Panc1 (cell line): ENCODE data around the gene STARD8. TPM values are rescaled to one million over a fixed set of nuclear protein-coding genes. Genes with fewer than 3 reads are reported as not detected.

ENCODE experiments used
- ATAC-seq: fragments of 200-7000 bp; cut with Tn5 transposase; 2 replicates; pipeline ENCODE4 v1.9.1; 2020; ENCODE audit warnings: mild to moderate bottlenecking, moderate library complexity
- BruUV-seq: library from RNA; stranded (reverse); fragments of 400-500 nt; replicated peaks from 2 replicates; lab custom pipeline; 2021; lab: Mats Ljungman, UMichigan
- CTCF ChIA-PET: fragments of 300-600 bp; sonication (Branson Sonifier 250); formaldehyde crosslinking; loops from one replicate; lab custom pipeline; 2022; ENCODE audit warnings: antibody characterized with exemption; lab: Charles Lee
- POLR2A ChIA-PET: fragments of 300-600 bp; sonication (Branson Sonifier 250); formaldehyde crosslinking; loops from one replicate; lab custom pipeline; 2022; ENCODE audit warnings: antibody characterized with exemption; lab: Charles Lee
- DNase-seq: peaks from one replicate; pipeline ENCODE4 v3.0.0-alpha.2; 2010; ENCODE audit warnings: low read depth, low spot score
- H3K27ac ChIP-seq: 2 replicates; pipeline ENCODE4 v1.5.1; 2011; ENCODE audit warnings: mild to moderate bottlenecking, low read length, inconsistent platforms
- H3K27me3 ChIP-seq: fragments of 200-500 bp; sonication (Bioruptor generic); 2 replicates; pipeline ENCODE4 v1.6.0; 2014; ENCODE audit warnings: low read length, inconsistent platforms; ENCODE audit not compliant: control insufficient read depth, insufficient read depth
- H3K36me3 ChIP-seq: fragments of 200-500 bp; sonication (Bioruptor generic); 2 replicates; pipeline ENCODE4 v1.5.1; 2014; ENCODE audit warnings: inconsistent platforms, mild to moderate bottlenecking, low read length, moderate library complexity; ENCODE audit not compliant: control insufficient read depth, insufficient read depth
- H3K4me1 ChIP-seq: 2 replicates; pipeline ENCODE4 v1.5.1; 2011; ENCODE audit warnings: inconsistent platforms, mild to moderate bottlenecking, low read length, moderate library complexity; ENCODE audit not compliant: control insufficient read depth, insufficient read depth
- H3K4me3 ChIP-seq, 2 experiments: 2 replicates each; pipeline ENCODE4 v1.5.1; 2011 to 2012; ENCODE audit warnings: low read depth in 2 of 2, low read length in 2 of 2, mild to moderate bottlenecking in 2 of 2, inconsistent platforms in 1 of 2, moderate library complexity in 1 of 2
- H3K9me3 ChIP-seq: fragments of 200-500 bp; sonication (Bioruptor generic); 2 replicates; pipeline ENCODE4 v1.5.1; 2014; ENCODE audit warnings: low read depth, mild to moderate bottlenecking, inconsistent platforms, low read length, moderate library complexity; ENCODE audit not compliant: control insufficient read depth, insufficient read depth
- POLR2AphosphoS5 ChIP-seq: IDR thresholded peaks from 2 replicates; pipeline ENCODE4 v1.6.1; 2012; ENCODE audit warnings: mild to moderate bottlenecking, low read depth, low read length, moderate library complexity
- SIN3A ChIP-seq: IDR thresholded peaks from 2 replicates; pipeline ENCODE4 v1.6.1; 2012; ENCODE audit warnings: low read depth, mild to moderate bottlenecking, low read length, moderate library complexity, borderline replicate concordance; ENCODE audit not compliant: insufficient read depth
- TCF7L2 ChIP-seq: IDR thresholded peaks from 2 replicates; pipeline ENCODE4 v1.6.1; 2011; ENCODE audit warnings: mild to moderate bottlenecking, low read depth, low read length, inconsistent platforms
- in situ Hi-C: cut with HindIII; loops from 2 replicates; pipeline ENCODE4 v1.10.0; 2016; ENCODE audit warnings: low sequenced_read_pairs, low pct_unique_long_range_greater_than_20kb
- intact Hi-C: fragments of 100-400 bp; cut with micrococcal nuclease; formaldehyde crosslinking; loops from one replicate; pipeline ENCODE4 v1.10.0; 2022; ENCODE audit not compliant: unreplicated experiment
- total RNA-seq: library from RNA; stranded (reverse); gene quantifications from one replicate; pipeline ENCODE4 v1.2.1, GENCODE V29; 2021; ENCODE audit not compliant: unreplicated experiment
- TF ChIP-seq, protein P1 (sequence below): fragments of 450-650 bp; IDR thresholded peaks from 2 replicates; pipeline ENCODE4 v1.5.1; 2017; ENCODE audit warnings: mild to moderate bottlenecking
- TF ChIP-seq, protein P2 (sequence below), 2 experiments: IDR thresholded peaks; 2 replicates each; pipeline ENCODE4 v1.6.1; 2011 to 2012; ENCODE audit warnings: low read depth in 2 of 2, control low read depth in 1 of 2, low read length in 1 of 2, mild to moderate bottlenecking in 1 of 2, moderate library complexity in 1 of 2; ENCODE audit not compliant: insufficient read depth in 1 of 2

STARD8 gene
- total RNA-seq, 1 experiment from 2014 or later: 4.6 TPM

DNA sequence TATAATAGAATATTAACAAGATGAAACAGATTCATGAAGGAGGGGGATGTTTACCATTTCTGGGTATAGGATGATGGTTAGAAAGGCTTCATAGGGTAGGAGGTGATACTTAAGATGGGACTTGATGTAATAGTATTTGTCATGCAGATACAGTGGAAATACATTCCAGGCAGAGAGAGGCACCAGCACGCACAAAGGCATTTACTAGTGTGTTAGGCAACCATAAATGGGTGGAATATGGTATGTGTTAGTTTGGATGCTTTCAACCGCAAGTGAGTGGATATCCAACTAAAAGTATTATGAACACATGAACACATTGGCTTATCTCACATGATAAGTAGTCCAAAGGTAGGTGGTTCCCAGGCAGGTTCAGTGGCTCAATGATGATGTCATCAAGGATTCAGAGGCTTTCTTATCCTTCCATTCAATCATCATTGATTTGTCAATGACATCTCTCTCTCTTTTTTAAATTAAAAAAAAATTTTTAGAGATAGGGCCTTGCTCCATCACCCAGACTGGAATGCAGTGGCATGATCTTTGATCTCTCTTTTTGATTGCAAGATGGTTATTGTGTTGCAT is 12.7 kb upstream of the STARD8 start:
- CTCF ChIA-PET: no interaction called here
- no peak for ATAC-seq
- Histone ChIP-seq H3K9me3 (no peaks in the 10 kb centered on the region), H3K27me3 (no peaks in the 10 kb centered on the region), H3K36me3 (no peaks in the 10 kb centered on the region), H3K4me1 (no peaks in the 10 kb centered on the region), H3K4me3 (no peak overlapping the region), H3K27ac (no peak overlapping the region)
- POLR2A ChIA-PET: no interaction called here
- BruUV-seq: no TSS peak
- in situ Hi-C loops: no loop called here
- intact Hi-C loops: no loop called here
- DNase-seq: no peak
- TF ChIP-seq SIN3A: no peak
- TF ChIP-seq, protein P1, sequence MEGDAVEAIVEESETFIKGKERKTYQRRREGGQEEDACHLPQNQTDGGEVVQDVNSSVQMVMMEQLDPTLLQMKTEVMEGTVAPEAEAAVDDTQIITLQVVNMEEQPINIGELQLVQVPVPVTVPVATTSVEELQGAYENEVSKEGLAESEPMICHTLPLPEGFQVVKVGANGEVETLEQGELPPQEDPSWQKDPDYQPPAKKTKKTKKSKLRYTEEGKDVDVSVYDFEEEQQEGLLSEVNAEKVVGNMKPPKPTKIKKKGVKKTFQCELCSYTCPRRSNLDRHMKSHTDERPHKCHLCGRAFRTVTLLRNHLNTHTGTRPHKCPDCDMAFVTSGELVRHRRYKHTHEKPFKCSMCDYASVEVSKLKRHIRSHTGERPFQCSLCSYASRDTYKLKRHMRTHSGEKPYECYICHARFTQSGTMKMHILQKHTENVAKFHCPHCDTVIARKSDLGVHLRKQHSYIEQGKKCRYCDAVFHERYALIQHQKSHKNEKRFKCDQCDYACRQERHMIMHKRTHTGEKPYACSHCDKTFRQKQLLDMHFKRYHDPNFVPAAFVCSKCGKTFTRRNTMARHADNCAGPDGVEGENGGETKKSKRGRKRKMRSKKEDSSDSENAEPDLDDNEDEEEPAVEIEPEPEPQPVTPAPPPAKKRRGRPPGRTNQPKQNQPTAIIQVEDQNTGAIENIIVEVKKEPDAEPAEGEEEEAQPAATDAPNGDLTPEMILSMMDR: no peak

DNA sequence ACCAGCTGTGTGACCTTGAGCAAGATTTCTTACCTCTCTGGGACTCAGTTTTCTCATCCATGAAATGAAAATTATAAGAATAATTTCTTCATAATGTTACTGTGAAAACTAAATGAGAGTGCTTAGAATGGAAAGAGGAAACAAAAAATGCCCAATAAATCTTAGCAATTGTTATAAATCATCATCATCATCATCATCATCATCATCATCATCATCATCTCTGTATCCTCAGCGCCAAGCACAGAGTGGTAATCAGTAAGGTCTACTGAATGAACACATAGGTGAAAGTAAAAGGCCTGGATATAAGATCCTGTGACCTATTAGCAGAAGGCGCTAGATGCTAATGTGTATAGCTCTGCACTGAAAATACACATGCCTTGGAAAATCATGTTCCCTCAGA is 6.8 kb upstream of the STARD8 start:
- Histone ChIP-seq H3K27me3 (no peaks in the 10 kb centered on the region), H3K27ac (no peak overlapping the region), H3K4me3 (no peak overlapping the region), H3K9me3 (no peaks in the 10 kb centered on the region), H3K36me3 (no peaks in the 10 kb centered on the region), H3K4me1 (no peaks in the 10 kb centered on the region; the same call in 1 of the 2 replicates)
- ATAC-seq (no peak), DNase-seq (no peak)
- CTCF ChIA-PET: interaction anchor here (0.6 kb wide), 1 partner anchor 168 kb away, joined by 3 read pairs; no protein-coding TSS in a partner anchor
- in situ Hi-C loops (no loop called here), intact Hi-C loops (no loop called here)
- POLR2A ChIA-PET: no interaction called here
- TF ChIP-seq SIN3A (no peak), TCF7L2 (no peak), POLR2AphosphoS5 (no peak)
- TF ChIP-seq, protein P2, sequence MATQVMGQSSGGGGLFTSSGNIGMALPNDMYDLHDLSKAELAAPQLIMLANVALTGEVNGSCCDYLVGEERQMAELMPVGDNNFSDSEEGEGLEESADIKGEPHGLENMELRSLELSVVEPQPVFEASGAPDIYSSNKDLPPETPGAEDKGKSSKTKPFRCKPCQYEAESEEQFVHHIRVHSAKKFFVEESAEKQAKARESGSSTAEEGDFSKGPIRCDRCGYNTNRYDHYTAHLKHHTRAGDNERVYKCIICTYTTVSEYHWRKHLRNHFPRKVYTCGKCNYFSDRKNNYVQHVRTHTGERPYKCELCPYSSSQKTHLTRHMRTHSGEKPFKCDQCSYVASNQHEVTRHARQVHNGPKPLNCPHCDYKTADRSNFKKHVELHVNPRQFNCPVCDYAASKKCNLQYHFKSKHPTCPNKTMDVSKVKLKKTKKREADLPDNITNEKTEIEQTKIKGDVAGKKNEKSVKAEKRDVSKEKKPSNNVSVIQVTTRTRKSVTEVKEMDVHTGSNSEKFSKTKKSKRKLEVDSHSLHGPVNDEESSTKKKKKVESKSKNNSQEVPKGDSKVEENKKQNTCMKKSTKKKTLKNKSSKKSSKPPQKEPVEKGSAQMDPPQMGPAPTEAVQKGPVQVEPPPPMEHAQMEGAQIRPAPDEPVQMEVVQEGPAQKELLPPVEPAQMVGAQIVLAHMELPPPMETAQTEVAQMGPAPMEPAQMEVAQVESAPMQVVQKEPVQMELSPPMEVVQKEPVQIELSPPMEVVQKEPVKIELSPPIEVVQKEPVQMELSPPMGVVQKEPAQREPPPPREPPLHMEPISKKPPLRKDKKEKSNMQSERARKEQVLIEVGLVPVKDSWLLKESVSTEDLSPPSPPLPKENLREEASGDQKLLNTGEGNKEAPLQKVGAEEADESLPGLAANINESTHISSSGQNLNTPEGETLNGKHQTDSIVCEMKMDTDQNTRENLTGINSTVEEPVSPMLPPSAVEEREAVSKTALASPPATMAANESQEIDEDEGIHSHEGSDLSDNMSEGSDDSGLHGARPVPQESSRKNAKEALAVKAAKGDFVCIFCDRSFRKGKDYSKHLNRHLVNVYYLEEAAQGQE (IDR thresholded peaks at IDR 0.05; ENCODE audit: insufficient read depth in 1 of 2, low read depth in 2 of 2, low read length in 1 of 2): no peak
- TF ChIP-seq, protein P1: no peak
- BruUV-seq: no TSS peak
